K562 (cell line): Measurements from ENCODE around the gene FBLN2. TPM values are rescaled to one million over a fixed set of nuclear protein-coding genes. Genes with fewer than 3 reads are reported as not detected.

Source experiments
- ATF7 ChIP-seq: fragments of 450-650 bp; IDR thresholded peaks from 2 replicates; pipeline ENCODE4 v1.7.1; 2014; ENCODE audit warnings: mild to moderate bottlenecking, moderate library complexity
- KAT2B ChIP-seq: IDR thresholded peaks from one replicate; pipeline ENCODE4 v1.6.1; 2012; ENCODE audit warnings: low read depth, mild to moderate bottlenecking, control low read depth, inconsistent platforms, low read length, moderate library complexity
- MAFF ChIP-seq: IDR thresholded peaks from 2 replicates; pipeline ENCODE4 v1.6.1; 2012; ENCODE audit warnings: low read length, improper control_type of control experiment
- MCM7 ChIP-seq, 2 experiments: fragments of 450-650 bp; IDR thresholded peaks; 2 replicates each; pipeline ENCODE4 v1.6.1; 2016 to 2018
- NR2C2 ChIP-seq, 2 experiments: fragments of 200-800 bp in 1 of 2; sonication (Bioruptor generic) in 1 of 2; sonication (generic) in 1 of 2; formaldehyde crosslinking in 1 of 2; IDR thresholded peaks; 2 replicates each; pipeline versions ENCODE4 v1.6.1 to v1.8.0; 2016 to 2022; ENCODE audit warnings: mild to moderate bottlenecking in 1 of 2, missing compliant biosample characterization in 1 of 2, missing genetic modification characterization in 1 of 2, missing genetic modification reagents in 1 of 2
- RBM22 ChIP-seq: fragments of 200-400 bp; formaldehyde crosslinking; IDR thresholded peaks from 2 replicates; pipeline ENCODE4 v1.6.1; 2018; ENCODE audit warnings: low read length, low read depth; ENCODE audit not compliant: poor library complexity, severe bottlenecking
- SIX5 ChIP-seq, 2 experiments: IDR thresholded peaks; 2 replicates each; pipeline ENCODE4 v1.6.1; 2011; ENCODE audit warnings: low read length in 2 of 2, borderline replicate concordance in 1 of 2, low read depth in 1 of 2, mild to moderate bottlenecking in 1 of 2, moderate library complexity in 1 of 2; ENCODE audit not compliant: insufficient read depth in 1 of 2
- SMARCA4 ChIP-seq: fragments of 450-650 bp; IDR thresholded peaks from 2 replicates; pipeline ENCODE4 v1.6.1; 2016
- ZNF384 ChIP-seq: IDR thresholded peaks from 2 replicates; pipeline ENCODE4 v1.6.1; 2012; ENCODE audit warnings: low read depth, low read length, improper control_type of control experiment
- ZNF507 ChIP-seq: conservative IDR thresholded peaks from 2 replicates; pipeline ENCODE4 v1.6.1; 2017; ENCODE audit warnings: missing genetic modification characterization, missing compliant biosample characterization
- polyA plus RNA-seq, 8 experiments: library from polyadenylated mRNA; depleted of rRNA in 4 of 8; stranded (reverse) in 5 of 8; unstranded in 3 of 8; fragments of >200 nt; fragmentation: Nextera tagmentation in 2 of 8; fragmentation: Illumina TruSeq in 1 of 8; extraction: Ambion mirVana in 2 of 8; extraction: Trizol in 1 of 8; gene quantifications; 2 replicates each; pipeline versions ENCODE4 v1.2.1 to v1.2.3, GENCODE V29; 2011 to 2014; ENCODE audit warnings: inconsistent platforms in 1 of 8, missing spikeins in 1 of 8
- total RNA-seq, 7 experiments: library from RNA; depleted of rRNA in 6 of 7; stranded (reverse); fragments of >200 nt in 6 of 7; fragmentation: Illumina TruSeq in 2 of 7; extraction: Trizol in 2 of 7; gene quantifications; 2 replicates each; pipeline versions ENCODE4 v1.2.1 to v1.2.3, GENCODE V29; 2011 to 2021; ENCODE audit warnings: low replicate concordance in 1 of 7
- TF ChIP-seq, protein P1 (sequence below), 2 experiments: fragments of 200-800 bp in 1 of 2; sonication (Bioruptor generic) in 1 of 2; sonication (generic) in 1 of 2; formaldehyde crosslinking in 1 of 2; IDR thresholded peaks in 1 of 2; conservative IDR thresholded peaks in 1 of 2; 2 replicates each; pipeline versions ENCODE4 v1.5.0 to v1.6.1; 2016 to 2020; ENCODE audit warnings: missing compliant biosample characterization in 1 of 2, missing genetic modification characterization in 1 of 2, missing genetic modification reagents in 1 of 2
- TF ChIP-seq, protein P2 (sequence below): fragments of 250-450 bp; sonication (Bioruptor Pico); IDR thresholded peaks from 2 replicates; pipeline ENCODE4 v1.8.0; 2021; ENCODE audit warnings: moderate library complexity, mild to moderate bottlenecking, inconsistent platforms

Gene FBLN2
- total and polyA plus RNA-seq, 9 of the 15 experiments (the other 6 are each of a cell fraction or from before 2014, with no cell fraction given), result 0.03 to 0.10 (median 0.04) TPM; not detected in 6

DNA sequence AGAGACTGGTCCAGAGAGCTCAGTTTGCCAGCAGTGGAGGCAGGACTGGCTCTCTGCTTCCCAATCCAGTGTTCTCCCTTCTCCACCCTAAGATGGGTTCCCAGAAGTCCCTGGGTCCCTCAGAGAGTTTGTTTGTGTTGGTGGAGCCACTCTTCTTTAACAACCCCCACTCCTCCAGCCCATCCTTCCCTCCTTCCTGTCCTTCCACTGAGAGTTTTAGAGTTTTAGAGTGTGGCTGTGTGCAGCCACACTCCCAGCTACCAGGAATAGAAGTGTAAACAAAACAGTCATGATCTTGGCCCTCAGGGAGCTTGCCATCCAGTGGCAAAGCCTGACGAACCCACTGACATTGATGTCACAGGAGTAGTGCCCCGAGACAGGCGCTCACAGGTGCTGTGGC, 12.5 kb upstream of the FBLN2 start (continued):
- TF ChIP-seq, protein P1, sequence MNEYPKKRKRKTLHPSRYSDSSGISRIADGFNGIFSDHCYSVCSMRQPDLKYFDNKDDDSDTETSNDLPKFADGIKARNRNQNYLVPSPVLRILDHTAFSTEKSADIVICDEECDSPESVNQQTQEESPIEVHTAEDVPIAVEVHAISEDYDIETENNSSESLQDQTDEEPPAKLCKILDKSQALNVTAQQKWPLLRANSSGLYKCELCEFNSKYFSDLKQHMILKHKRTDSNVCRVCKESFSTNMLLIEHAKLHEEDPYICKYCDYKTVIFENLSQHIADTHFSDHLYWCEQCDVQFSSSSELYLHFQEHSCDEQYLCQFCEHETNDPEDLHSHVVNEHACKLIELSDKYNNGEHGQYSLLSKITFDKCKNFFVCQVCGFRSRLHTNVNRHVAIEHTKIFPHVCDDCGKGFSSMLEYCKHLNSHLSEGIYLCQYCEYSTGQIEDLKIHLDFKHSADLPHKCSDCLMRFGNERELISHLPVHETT (CRISPR knock-in tag; conservative IDR thresholded peaks at IDR 0.05 in 1 of 2, IDR thresholded peaks at IDR 0.05 in 1 of 2), result no peak
- TF ChIP-seq KAT2B, result no peak
- no peak for TF ChIP-seq SIX5 (IDR thresholded peaks at IDR 0.05; ENCODE audit: borderline replicate concordance in 1 of 2, insufficient read depth in 1 of 2, low read depth in 1 of 2, low read length in 2 of 2)
- TF ChIP-seq ZNF507 (tag), result no peak
- TF ChIP-seq, protein P2, sequence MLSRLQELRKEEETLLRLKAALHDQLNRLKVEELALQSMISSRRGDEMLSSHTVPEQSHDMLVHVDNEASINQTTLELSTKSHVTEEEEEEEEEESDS (CRISPR knock-in tag), result no peak
- no peak for TF ChIP-seq ATF7
- TF ChIP-seq SMARCA4, result no peak
- TF ChIP-seq NR2C2 (CRISPR knock-in tag; IDR thresholded peaks at IDR 0.05), result no peak
- TF ChIP-seq NR2C2 (tag; IDR thresholded peaks at IDR 0.05), result no peak
- no peak for TF ChIP-seq ZNF384
- no peak for TF ChIP-seq RBM22
- no peak for TF ChIP-seq MCM7 (IDR thresholded peaks at IDR 0.05)
- no peak for TF ChIP-seq MAFF
